Fibroblast of pulmonary artery (primary cell): Measurements from ENCODE around the gene PUM2.

Experiments used
- DNase-seq: peaks from one replicate; pipeline ENCODE4 v3.0.0-alpha.2; 2010; ENCODE audit warnings: low read depth
- H3K4me3 ChIP-seq: replicated peaks from 2 replicates; pipeline ENCODE4 v1.5.1; 2011; ENCODE audit warnings: low read depth, mild to moderate bottlenecking, control low read depth, low read length, moderate library complexity
- TF ChIP-seq, protein P1 (sequence below): IDR thresholded peaks from 2 replicates; pipeline ENCODE4 v1.5.1; 2011; ENCODE audit warnings: mild to moderate bottlenecking, control low read depth, low read length, inconsistent platforms; ENCODE audit errors: missing control alignments

The PUM2 gene

DNA sequence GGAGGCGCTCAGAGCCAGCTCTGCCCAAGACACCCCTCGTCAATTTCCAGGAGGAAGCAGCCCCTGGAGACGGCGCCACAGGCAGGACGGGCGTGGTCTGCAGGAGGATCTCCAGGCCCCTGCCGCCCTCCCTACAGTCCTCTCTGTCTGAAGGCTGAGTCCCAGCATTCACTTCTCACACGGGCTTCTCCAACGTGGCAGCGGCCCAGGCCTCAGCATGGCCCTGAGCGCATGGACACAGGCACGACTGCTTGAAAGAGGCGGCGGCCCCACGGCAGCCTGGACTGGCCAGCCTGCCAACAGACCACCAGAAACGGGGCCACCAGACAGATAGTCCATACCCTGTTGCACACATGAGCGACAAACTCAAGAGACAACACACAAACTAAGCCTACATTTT, 149.0 kb downstream of the PUM2 start:
- DNase-seq, result no peak
- no peak overlapping the region for H3K4me3 ChIP-seq
- TF ChIP-seq, protein P1, sequence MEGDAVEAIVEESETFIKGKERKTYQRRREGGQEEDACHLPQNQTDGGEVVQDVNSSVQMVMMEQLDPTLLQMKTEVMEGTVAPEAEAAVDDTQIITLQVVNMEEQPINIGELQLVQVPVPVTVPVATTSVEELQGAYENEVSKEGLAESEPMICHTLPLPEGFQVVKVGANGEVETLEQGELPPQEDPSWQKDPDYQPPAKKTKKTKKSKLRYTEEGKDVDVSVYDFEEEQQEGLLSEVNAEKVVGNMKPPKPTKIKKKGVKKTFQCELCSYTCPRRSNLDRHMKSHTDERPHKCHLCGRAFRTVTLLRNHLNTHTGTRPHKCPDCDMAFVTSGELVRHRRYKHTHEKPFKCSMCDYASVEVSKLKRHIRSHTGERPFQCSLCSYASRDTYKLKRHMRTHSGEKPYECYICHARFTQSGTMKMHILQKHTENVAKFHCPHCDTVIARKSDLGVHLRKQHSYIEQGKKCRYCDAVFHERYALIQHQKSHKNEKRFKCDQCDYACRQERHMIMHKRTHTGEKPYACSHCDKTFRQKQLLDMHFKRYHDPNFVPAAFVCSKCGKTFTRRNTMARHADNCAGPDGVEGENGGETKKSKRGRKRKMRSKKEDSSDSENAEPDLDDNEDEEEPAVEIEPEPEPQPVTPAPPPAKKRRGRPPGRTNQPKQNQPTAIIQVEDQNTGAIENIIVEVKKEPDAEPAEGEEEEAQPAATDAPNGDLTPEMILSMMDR, result no peak

DNA sequence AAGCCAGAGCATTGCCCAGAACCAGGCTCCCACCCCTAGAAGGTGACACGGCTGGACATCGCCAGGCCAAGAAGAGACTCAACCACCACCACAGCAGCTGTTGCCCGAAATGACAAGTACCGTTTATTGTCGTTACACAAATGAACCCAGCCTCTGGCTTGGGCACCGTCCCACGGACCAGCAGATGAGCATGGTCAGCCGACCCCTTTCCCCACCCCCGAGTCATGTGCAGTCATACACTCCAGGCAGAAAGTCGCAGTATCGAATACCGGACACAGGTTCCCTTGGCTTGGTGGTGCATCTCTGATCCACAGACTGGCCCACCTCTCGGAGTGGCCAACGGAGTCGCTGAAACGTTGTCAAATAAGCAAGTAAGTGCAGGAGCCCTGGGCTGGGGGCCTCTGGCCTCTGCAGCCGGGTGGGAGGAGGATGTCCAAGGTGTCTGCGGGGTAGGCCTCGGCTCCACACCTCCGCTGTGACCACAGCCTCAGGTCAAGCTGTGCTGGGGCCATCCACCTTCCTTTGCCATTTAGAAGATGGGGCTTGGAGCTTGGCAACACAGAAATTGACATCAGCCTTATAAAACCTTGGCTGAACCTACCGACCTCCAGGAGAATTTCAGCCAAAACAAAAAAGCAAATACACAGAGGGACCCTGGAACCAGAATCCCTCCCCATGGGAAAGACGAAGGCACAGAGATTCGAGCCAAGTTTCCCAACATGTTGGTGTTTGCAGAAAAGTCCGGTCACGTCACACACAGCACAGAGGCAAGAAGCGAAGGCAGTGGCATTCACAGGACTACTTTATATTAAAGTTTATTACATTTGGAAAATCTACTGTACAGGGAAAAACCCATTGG, 149.7 kb downstream of the PUM2 start:
- TF ChIP-seq, protein P1, result no peak
- no peak for DNase-seq
- no peak overlapping the region for H3K4me3 ChIP-seq

DNA sequence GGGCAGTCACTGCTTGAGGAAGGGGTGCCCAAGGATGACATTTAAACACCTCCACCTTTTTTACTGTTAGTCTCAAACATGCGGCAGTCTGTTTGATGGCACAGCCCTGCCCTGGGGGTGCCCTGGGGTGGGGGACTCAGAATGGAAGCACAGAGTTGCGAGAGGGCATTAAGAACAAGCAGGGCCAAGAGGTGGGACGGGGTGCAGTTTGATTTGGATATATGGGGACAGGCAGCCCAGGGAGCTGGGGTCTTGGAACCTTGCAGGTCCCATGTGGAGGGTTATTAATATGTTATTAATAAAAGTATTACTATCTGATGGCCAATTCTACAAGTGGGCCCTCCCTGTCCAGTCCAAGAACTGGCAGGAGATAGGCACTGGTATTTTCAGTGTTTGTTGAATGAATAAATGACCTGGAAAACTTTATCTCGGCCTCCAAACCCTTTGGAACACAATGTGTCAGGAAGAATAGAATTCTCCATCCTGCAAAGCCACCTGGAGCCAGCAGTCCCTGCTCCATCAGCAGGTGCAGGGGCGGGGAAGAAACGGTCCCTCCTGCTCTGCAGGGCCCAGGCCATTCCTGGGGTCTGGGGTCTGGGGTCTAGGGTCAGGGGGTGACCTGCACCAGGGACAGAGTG, 150.9 kb downstream of the PUM2 start:
- no peak for DNase-seq
- TF ChIP-seq, protein P1, result no peak
- no peak overlapping the region for H3K4me3 ChIP-seq

DNA sequence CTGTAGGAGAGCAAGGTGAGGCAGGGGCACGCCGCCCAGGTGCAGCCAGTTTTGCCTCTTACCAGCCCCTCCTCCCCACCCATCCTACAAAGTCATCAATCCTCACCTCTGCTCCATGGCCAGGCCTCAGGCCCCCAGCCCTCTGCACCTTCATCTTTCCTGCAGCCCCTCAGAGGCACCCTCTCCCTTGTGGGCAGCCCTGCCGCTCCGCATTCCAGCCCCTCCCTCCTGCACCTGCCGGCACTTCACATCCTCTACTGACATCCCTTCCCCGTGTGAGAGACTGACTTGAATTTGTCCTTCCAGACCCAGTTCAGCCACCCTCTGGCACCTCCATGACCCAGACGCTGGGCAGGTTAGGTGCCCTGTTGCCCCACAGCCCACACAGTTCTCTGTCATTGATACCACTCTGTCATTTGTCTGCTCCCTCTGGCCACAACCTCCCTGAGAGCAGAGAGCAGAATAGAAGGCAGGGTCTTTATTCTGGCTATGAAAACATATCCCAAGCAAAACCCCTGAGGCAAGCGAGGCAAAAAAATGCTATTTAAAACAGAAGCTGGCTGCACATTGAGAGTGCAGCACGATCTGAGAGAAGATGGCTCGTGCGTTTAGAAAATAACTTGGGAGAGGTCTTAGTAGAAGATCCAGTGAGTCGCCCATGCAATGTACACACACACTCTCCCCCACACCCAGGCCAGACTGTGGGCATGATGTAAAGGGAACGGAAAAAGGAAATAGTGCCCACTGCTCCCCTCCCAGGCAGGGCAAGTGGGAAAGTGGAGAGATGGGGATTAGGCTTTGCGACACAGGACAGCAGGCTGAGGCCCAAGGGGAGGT, 151.6 kb downstream of the PUM2 start:
- TF ChIP-seq, protein P1, result no peak
- DNase-seq, result no peak
- H3K4me3 ChIP-seq, result no peak overlapping the region
